Stimulated activated effector memory CD8-positive, alpha-beta T cell treated with anti-CD3 and anti-CD28 coated beads, Interleukin-12 subunit alpha, Interleukin-12 subunit beta, amount 100 ng/mL, for 72 hours (primary cell): ENCODE data around the gene SARS2.
"Not testable (repeated sequence)": the region's sequence is repeated elsewhere in the genome, so short reads cannot be mapped to it uniquely, and the experiment has no call there.

Experiments used
- ATAC-seq: fragments of 150-1000 bp; cut with Tn5 transposase; 2 replicates; pipeline ENCODE4 v1.10.0; 2021
- DNase-seq, 2 donors: peaks; one replicate each; pipeline ENCODE4 v3.0.0; 2021 to 2022; ENCODE audit warnings: low spot score in 2 of 2
- H3K27ac Mint-ChIP-seq: one replicate; pipeline ENCODE4 v1.8.0; 2022; ENCODE audit warnings: mild to moderate bottlenecking, mixed read lengths
- H3K36me3 Mint-ChIP-seq: one replicate; pipeline ENCODE4 v1.8.0; 2022; ENCODE audit warnings: mild to moderate bottlenecking, mixed read lengths
- H3K4me1 Mint-ChIP-seq: one replicate; pipeline ENCODE4 v1.8.0; 2022; ENCODE audit warnings: mixed read lengths
- H3K4me3 Mint-ChIP-seq: one replicate; pipeline ENCODE4 v1.8.0; 2022; ENCODE audit warnings: mild to moderate bottlenecking, mixed read lengths
- H3K9me3 Mint-ChIP-seq: one replicate; pipeline ENCODE4 v1.8.0; 2022; ENCODE audit warnings: mixed read lengths

The SARS2 gene

DNA sequence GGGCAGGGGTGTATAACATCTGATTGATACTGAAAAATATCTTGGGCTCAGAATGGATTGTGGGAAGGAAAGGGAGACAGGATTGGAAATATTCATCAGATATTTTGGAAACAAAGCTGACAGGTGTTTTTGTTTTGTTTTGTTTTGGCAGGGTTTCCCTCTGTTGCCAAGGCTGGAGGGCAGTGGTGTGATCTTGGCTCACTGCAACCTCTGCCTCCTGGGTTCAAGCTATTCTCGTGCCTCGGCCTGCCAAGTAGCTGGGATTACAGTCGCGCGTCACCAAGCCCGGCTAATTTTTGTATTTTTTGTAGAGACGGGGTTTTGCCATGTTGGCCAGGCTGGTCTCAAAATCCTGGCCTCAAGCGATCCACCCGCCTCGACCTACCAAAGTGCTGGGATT, 57.2 kb downstream of the SARS2 start:
- H3K9me3 Mint-ChIP-seq, H3K27ac Mint-ChIP-seq, DNase-seq, ATAC-seq, H3K4me3 Mint-ChIP-seq: not testable (repeated sequence)
- peaks cover 48% of the 10 kb centered on the region for H3K4me1 Mint-ChIP-seq
- peaks cover 87% of the 10 kb centered on the region for H3K36me3 Mint-ChIP-seq

DNA sequence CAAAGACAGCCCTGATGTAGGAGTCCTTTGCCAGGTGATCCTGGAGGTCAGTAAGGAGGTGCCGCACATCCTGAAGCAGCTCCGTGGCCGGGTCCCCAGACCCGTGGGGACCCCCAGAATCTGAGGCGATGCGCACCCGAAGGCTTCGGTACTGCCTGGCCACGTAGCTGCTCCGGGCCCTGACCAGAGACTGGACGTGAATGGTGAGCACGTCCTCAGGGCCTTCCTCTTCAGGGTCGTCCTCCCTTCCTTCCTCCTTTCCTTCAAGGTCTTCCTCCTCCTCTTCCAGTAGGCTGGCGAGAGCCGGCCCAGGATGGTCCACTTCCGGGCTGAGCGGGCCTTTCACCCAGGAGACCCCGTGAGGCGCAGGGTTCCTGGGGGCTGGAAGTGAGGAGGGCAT, 60.0 kb downstream of the SARS2 start:
- H3K4me1 Mint-ChIP-seq = peaks cover 35% of the 10 kb centered on the region
- H3K27ac Mint-ChIP-seq = peak overlapping the region; percentile 90
- peak overlapping the region; percentile 88 for H3K4me3 Mint-ChIP-seq
- ATAC-seq = no peak
- H3K9me3 Mint-ChIP-seq = no peaks in the 10 kb centered on the region
- DNase-seq = no peak
- peaks cover 95% of the 10 kb centered on the region for H3K36me3 Mint-ChIP-seq

DNA sequence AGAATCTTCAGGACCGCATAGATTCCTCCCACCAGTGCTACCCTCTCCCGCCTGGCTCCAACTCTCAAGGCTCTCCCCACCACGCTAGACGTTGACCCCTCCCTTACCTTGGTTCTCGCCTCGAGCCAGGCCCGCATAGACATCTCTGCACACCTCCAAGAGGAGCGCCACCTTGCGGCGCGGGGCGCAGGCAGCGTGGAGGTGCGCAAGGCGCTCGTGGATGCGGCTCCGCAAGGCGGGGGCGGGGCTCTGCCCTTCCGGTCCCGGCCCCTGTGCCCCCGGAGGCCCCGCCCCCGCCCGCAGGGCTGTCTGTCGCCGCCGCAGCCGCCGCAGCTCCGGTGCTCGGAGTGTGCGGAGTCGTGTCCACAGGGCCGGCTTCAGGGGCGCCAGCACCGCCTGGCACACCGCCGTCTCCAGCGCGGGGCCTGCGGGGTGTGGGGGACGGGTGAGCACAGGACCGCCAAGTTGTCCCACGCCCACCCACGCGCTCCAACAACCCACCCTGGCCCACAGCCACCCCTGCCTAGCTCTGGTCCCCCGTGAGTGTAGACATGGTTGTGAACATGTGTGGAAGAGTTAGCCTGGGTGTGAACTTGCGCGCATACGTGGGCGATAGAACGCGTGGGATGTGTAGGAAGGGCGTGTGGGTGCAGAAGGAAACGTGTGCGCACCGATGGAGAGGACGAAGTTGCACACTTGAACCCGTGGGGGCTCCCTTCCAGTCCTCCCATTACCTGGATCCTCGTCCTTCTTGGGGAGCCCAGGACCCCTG, 60.5 kb downstream of the SARS2 start:
- peaks cover 41% of the 10 kb centered on the region for H3K4me1 Mint-ChIP-seq
- H3K27ac Mint-ChIP-seq = peak overlapping the region; percentile 90
- ATAC-seq (peak; percentile 88), DNase-seq (peak; percentile 94 to 95)
- no peaks in the 10 kb centered on the region for H3K9me3 Mint-ChIP-seq
- H3K4me3 Mint-ChIP-seq = peak overlapping the region; percentile 88
- H3K36me3 Mint-ChIP-seq = peaks cover 95% of the 10 kb centered on the region

DNA sequence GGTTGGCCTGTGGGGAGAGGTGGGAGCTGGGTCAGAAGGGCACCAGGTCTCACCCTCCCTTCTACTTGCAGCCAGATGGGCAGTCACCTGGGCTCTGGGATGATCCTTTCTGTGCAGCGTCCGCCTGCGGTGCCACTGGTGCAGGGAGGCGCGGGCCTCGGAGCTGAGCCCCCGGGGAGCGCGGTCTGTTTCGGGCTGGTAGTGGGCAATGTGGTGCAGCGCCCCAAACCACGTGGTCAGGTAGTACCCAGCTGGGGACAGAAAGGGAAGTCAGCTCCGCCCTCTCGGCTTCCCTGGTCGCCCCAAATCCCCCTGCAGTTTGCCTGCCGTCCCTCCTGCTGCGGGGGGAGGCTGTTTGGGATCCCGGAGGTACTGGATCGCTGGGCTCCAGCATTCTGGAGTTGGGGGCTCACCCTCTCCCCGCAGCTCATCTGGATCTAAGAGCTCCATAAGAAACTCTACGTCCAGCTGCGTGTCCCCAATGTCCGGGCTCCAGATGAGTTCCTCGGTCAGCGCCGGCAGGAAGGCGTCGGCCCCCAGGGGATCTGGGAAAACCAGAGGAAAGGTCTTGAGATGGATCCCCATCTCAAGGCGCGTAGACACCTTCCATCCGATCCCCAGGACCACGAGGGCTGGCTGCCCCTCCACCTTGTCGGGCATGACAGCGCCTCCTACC, 61.3 kb downstream of the SARS2 start:
- no peaks in the 10 kb centered on the region for H3K9me3 Mint-ChIP-seq
- ATAC-seq = peak; percentile 5
- H3K27ac Mint-ChIP-seq = peak overlapping the region; percentile 90
- peak in 1 of 2 donors; percentile 70 for DNase-seq
- H3K4me1 Mint-ChIP-seq = peaks cover 48% of the 10 kb centered on the region
- peak overlapping the region; percentile 88 for H3K4me3 Mint-ChIP-seq
- peaks cover 95% of the 10 kb centered on the region for H3K36me3 Mint-ChIP-seq

DNA sequence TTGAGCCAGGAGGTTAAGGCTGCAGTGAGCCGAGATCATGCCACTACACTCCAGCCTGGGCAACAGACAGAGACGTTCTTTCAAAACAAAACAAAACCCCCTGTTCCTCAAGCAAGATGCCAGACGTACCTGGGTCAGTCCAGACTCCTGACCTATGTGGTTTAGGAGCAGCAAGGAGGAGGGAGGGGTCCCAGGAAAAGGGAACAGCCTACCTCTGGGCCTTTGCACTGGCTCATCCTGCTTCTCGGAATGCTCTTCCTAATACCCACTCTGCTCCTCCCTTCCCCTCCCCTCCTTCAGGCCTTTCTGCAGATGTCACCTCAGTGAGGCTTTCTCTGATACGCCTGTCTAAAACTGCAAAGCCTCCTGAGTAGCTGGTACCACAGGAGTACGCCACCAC, 62.0 kb downstream of the SARS2 start:
- H3K4me3 Mint-ChIP-seq = peak overlapping the region; percentile 88
- ATAC-seq = no peak
- H3K9me3 Mint-ChIP-seq = no peaks in the 10 kb centered on the region
- DNase-seq = no peak
- peaks cover 52% of the 10 kb centered on the region for H3K4me1 Mint-ChIP-seq
- H3K36me3 Mint-ChIP-seq = peaks cover 88% of the 10 kb centered on the region
- peak overlapping the region; percentile 90 for H3K27ac Mint-ChIP-seq

DNA sequence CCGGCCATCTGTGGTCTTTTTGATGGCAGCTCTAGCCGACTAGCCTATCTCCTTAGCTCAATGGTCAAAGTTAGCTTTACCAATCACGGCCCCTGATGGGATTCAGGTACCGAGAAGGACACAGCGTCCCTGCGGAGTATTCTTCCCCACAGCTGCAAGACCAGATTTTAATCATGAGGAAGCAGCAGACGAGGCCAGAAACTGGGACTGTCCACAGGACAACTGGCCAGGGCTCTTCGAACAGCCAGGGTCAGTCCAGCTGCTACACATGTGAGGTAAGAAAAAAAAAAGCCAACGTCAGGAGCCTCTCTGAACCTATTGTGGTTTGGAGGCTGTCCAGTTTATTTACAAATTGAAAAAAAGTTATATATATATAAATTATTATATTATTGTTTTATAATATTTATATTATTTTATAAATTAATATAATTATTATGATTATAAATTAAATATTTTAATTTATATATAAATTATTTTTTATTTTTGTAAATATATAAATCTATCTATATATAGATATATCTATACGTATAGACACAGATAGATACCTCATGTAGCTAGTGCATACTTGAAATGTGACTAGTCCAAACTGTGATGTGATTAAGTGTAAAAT, 63.3 kb downstream of the SARS2 start:
- no peak for DNase-seq
- no peak for ATAC-seq
- H3K36me3 Mint-ChIP-seq = peaks cover 75% of the 10 kb centered on the region
- H3K4me1 Mint-ChIP-seq = peaks cover 52% of the 10 kb centered on the region
- H3K4me3 Mint-ChIP-seq = no peak overlapping the region
- H3K27ac Mint-ChIP-seq = no peak overlapping the region
- H3K9me3 Mint-ChIP-seq = no peaks in the 10 kb centered on the region
